ENCODE data around the gene OXT.

DNA sequence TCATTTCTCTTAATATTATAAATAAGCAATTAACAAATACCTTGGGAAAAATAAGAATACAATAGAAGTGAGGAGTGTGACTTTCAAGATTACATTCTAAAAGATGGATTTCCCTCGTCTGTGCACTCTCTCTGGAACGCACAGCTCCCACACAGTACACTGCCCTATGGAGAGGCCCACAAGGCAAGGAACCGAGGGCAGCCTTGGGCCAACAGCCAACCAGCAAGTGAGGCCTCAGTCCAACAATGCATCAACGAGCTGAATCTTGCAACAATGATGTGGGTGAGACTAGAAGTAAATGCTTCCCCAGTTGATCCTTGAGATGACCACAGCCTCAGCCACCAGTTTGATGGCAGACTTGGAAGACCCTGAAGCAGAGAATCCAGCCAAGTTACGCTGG lies 47.6 kb downstream of the OXT start:
- TF ChIP-seq POLR2A (IDR thresholded peaks at IDR 0.05; ENCODE audit: low read length) (no peak), GATA1 (IDR thresholded peaks at IDR 0.05; ENCODE audit: low read depth, low read length) (no peak)

Measured in erythroblast (primary cell).